Neuronal stem cell (in vitro differentiated cells): ENCODE measurements around the gene MINDY3.

Experiments
- DNase-seq: peaks from one replicate; pipeline ENCODE4 v3.0.0-alpha.2; 2013; ENCODE audit warnings: low spot score
- H2AFZ ChIP-seq: one replicate; pipeline ENCODE4 v1.6.1; 2013; ENCODE audit warnings: mild to moderate bottlenecking, low read length, inconsistent platforms
- H2AK5ac ChIP-seq: 2 replicates; pipeline ENCODE4 v1.6.1; 2013; ENCODE audit warnings: low read depth, mild to moderate bottlenecking, inconsistent platforms, low read length, moderate library complexity, mixed read lengths
- H2BK120ac ChIP-seq: 2 replicates; pipeline ENCODE4 v1.6.1; 2013; ENCODE audit warnings: low read depth, mild to moderate bottlenecking, inconsistent platforms, low read length, moderate library complexity, mixed read lengths
- H2BK12ac ChIP-seq: one replicate; pipeline ENCODE4 v1.6.1; 2013; ENCODE audit warnings: low read length, inconsistent platforms
- H2BK15ac ChIP-seq: 2 replicates; pipeline ENCODE4 v1.6.1; 2013; ENCODE audit warnings: mild to moderate bottlenecking, low read length, inconsistent platforms, mixed read lengths
- H2BK5ac ChIP-seq: one replicate; pipeline ENCODE4 v1.6.1; 2013; ENCODE audit warnings: inconsistent platforms, mild to moderate bottlenecking, low read length, moderate library complexity
- H3K14ac ChIP-seq: one replicate; pipeline ENCODE4 v1.6.1; 2013; ENCODE audit warnings: low read length, inconsistent platforms
- H3K18ac ChIP-seq: 2 replicates; pipeline ENCODE4 v1.6.1; 2013; ENCODE audit warnings: low read length, inconsistent platforms
- H3K23ac ChIP-seq: 2 replicates; pipeline ENCODE4 v1.6.1; 2013; ENCODE audit warnings: low read depth, mild to moderate bottlenecking, mixed read lengths, low read length, inconsistent platforms; ENCODE audit not compliant: poor library complexity
- H3K27ac ChIP-seq: replicated peaks from 3 replicates; pipeline ENCODE4 v1.5.1; 2013; ENCODE audit warnings: low read length, inconsistent platforms
- H3K27me3 ChIP-seq, 3 experiments: 2 replicates each; pipeline ENCODE4 v1.6.1; 2013; ENCODE audit warnings: low read length in 3 of 3, mild to moderate bottlenecking in 2 of 3, inconsistent platforms in 1 of 3, low read depth in 1 of 3, mixed read lengths in 1 of 3, moderate library complexity in 1 of 3; ENCODE audit not compliant: control insufficient read depth in 3 of 3, insufficient read depth in 3 of 3
- H3K36me3 ChIP-seq, 2 donors: replicated peaks in 1 of 2; 2 replicates each; pipeline ENCODE4 v1.6.1; 2013; ENCODE audit warnings: low read length in 2 of 2; ENCODE audit not compliant: control insufficient read depth in 2 of 2, insufficient read depth in 2 of 2
- H3K4ac ChIP-seq: 2 replicates; pipeline ENCODE4 v1.6.1; 2013; ENCODE audit warnings: inconsistent platforms, mild to moderate bottlenecking, low read length, moderate library complexity
- H3K4me1 ChIP-seq, 2 donors: 1 replicate in 1 of 2; 2 replicates in 1 of 2; pipeline ENCODE4 v1.6.1; 2013; ENCODE audit warnings: low read length in 2 of 2, low read depth in 1 of 2; ENCODE audit not compliant: control insufficient read depth in 2 of 2, insufficient read depth in 1 of 2
- H3K4me2 ChIP-seq: one replicate; pipeline ENCODE4 v1.6.1; 2013; ENCODE audit warnings: mild to moderate bottlenecking, low read length, inconsistent platforms; ENCODE audit not compliant: insufficient read depth, poor library complexity, severe bottlenecking
- H3K4me3 ChIP-seq, 2 donors: 2 replicates each; pipeline ENCODE4 v1.5.1; 2013; ENCODE audit warnings: low read length in 2 of 2, mild to moderate bottlenecking in 2 of 2, inconsistent platforms in 1 of 2, moderate library complexity in 1 of 2
- H3K79me1 ChIP-seq: one replicate; pipeline ENCODE4 v1.6.1; 2013; ENCODE audit warnings: low read depth, mild to moderate bottlenecking, inconsistent platforms, low read length, moderate library complexity
- H3K9ac ChIP-seq: one replicate; pipeline ENCODE4 v1.6.1; 2013; ENCODE audit warnings: mild to moderate bottlenecking, low read depth, low read length, inconsistent platforms; ENCODE audit not compliant: poor library complexity
- H3K9me3 ChIP-seq, 2 donors: replicated peaks in 1 of 2; 2 replicates each; pipeline versions ENCODE3 to v1.6.1; 2013; ENCODE audit warnings: low read length in 2 of 2, mild to moderate bottlenecking in 2 of 2, inconsistent platforms in 1 of 2, low read depth in 1 of 2, mixed read lengths in 1 of 2, moderate library complexity in 1 of 2; ENCODE audit not compliant: control insufficient read depth in 2 of 2, insufficient read depth in 1 of 2
- H4K8ac ChIP-seq: one replicate; pipeline ENCODE4 v1.6.1; 2013; ENCODE audit warnings: low read depth, mild to moderate bottlenecking, inconsistent platforms, low read length, moderate library complexity
- H4K91ac ChIP-seq: one replicate; pipeline ENCODE4 v1.6.1; 2013; ENCODE audit warnings: low read length, low read depth, mild to moderate bottlenecking, inconsistent platforms; ENCODE audit not compliant: poor library complexity
- WGBS, 2 donors: extraction: QIAGEN DNeasy Blood & Tissue Kit; methylation state at CpG; one replicate each; pipeline ENCODE4 v1.1.7; 2013; ENCODE audit warnings: missing lambda C conversion rate in 2 of 2, mixed read lengths in 1 of 2; ENCODE audit not compliant: insufficient read length in 2 of 2, insufficient replicate concordance in 1 of 2; ENCODE audit errors: extremely low coverage in 2 of 2; 5-methylcytosine and 5-hydroxymethylcytosine counted together

MINDY3 gene

DNA sequence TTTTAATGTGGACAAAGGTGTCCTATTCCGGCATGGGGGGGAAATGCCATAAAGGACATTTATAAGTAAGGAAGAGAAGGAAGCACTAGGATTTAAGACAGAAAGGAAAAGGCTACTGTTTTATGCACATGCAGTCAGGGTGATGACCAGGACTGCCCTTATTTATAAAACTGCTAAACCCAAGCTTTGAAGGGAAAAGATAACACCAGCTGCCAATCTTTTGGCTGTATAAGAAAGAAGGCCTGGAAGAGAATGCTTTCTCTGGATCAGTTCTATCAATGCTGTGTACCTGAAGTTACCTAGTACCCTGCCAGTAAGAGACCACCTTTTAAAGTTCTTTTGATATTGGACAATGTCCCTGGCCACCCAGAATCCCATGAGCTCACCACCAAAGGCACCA, 59.2 kb downstream of the MINDY3 start:
- no peak for DNase-seq
- Histone ChIP-seq H2AFZ (no peak overlapping the region), H2BK120ac (no peak overlapping the region), H3K23ac (no peak overlapping the region), H3K9ac (no peak overlapping the region), H3K4me3 (no peak overlapping the region), H2BK15ac (no peak overlapping the region), H3K18ac (no peak overlapping the region), H3K79me1 (no peaks in the 10 kb centered on the region), H2AK5ac (no peak overlapping the region), H4K91ac (no peak overlapping the region), H3K27ac (no peak overlapping the region), H3K36me3 (peaks cover 2 to 7% of the 10 kb centered on the region in 2 donors), H3K9me3 (no peaks in the 10 kb centered on the region), H3K4ac (no peak overlapping the region), H3K4me1 (no peaks in the 10 kb centered on the region), H3K14ac (no peak overlapping the region), H2BK5ac (no peak overlapping the region), H2BK12ac (no peak overlapping the region), H3K4me2 (no peak overlapping the region), H3K27me3 (no peaks in the 10 kb centered on the region), H4K8ac (no peak overlapping the region)
- WGBS, 2 donors: no CpG with 5 or more reads among the region's 1 CpG

- Histone ChIP-seq H2BK120ac (no peak overlapping the region), H3K4me3 (no peak overlapping the region), H3K9ac (no peak overlapping the region), H3K23ac (no peak overlapping the region), H3K79me1 (no peaks in the 10 kb centered on the region), H2BK15ac (no peak overlapping the region), H3K4me1 (no peaks in the 10 kb centered on the region), H2AK5ac (no peak overlapping the region), H3K14ac (no peak overlapping the region), H2BK5ac (no peak overlapping the region), H3K9me3 (no peaks in the 10 kb centered on the region), H3K4me2 (no peak overlapping the region), H3K27me3 (no peaks in the 10 kb centered on the region), H3K18ac (no peak overlapping the region), H2BK12ac (no peak overlapping the region), H3K36me3 (peaks cover 2 to 25% of the 10 kb centered on the region in 2 donors), H3K27ac (no peak overlapping the region), H4K91ac (no peak overlapping the region), H2AFZ (no peak overlapping the region), H3K4ac (no peak overlapping the region), H4K8ac (no peak overlapping the region)
- no peak for DNase-seq
- WGBS, 2 donors: no CpG with 5 or more reads among the region's 2 CpGs
These were observed 63.0 kb downstream of the MINDY3 start for GRCh38 chr10:15797346-15797745.

DNA sequence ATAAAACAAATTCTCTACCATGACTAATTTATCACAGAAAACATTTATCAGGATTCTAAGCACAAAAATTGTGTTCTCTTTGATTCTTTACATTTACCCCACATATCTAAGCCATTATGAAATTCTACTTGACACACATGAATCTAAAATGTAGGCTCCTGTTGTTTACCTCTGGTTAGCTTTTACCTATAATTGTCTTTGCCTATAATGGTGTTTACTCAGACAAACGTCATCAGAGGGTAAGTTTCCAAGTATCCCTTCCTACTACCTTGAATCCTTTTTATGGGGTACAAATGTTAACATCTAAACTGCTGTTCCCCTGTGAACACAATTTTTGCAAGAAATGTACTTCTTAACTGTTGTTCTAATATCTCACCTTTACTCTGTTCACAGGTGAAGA, 63.5 kb downstream of the MINDY3 start:
- WGBS, 2 donors: no CpG with 5 or more reads among the region's 1 CpG
- H3K9me3 ChIP-seq: no peaks in the 10 kb centered on the region

GRCh38 chr10:15796098-15796759, 64.1 kb downstream of the MINDY3 start:
- Histone ChIP-seq H3K36me3 (peaks cover 2 to 21% of the 10 kb centered on the region in 2 donors), H3K27me3 (no peaks in the 10 kb centered on the region), H2BK15ac (no peak overlapping the region), H3K4me1 (no peaks in the 10 kb centered on the region), H3K4me3 (no peak overlapping the region), H3K9me3 (no peaks in the 10 kb centered on the region), H3K23ac (no peak overlapping the region), H2AFZ (no peak overlapping the region), H2BK12ac (no peak overlapping the region), H2BK5ac (no peak overlapping the region), H3K27ac (no peak overlapping the region), H3K4me2 (no peak overlapping the region), H2BK120ac (no peak overlapping the region), H3K9ac (no peak overlapping the region), H4K91ac (no peak overlapping the region), H3K4ac (no peak overlapping the region), H3K14ac (no peak overlapping the region), H3K79me1 (no peaks in the 10 kb centered on the region), H2AK5ac (no peak overlapping the region), H3K18ac (no peak overlapping the region), H4K8ac (no peak overlapping the region)
- WGBS, 2 donors: no CpG with 5 or more reads among the region's 5 CpGs
- no peak for DNase-seq

More for the DNA sequence above, 63.5 kb downstream of the MINDY3 start:
- Histone ChIP-seq H3K4ac (no peak overlapping the region), H2BK5ac (no peak overlapping the region), H3K14ac (no peak overlapping the region), H2BK15ac (no peak overlapping the region), H2BK12ac (no peak overlapping the region), H3K4me2 (no peak overlapping the region), H3K4me3 (no peak overlapping the region), H4K91ac (no peak overlapping the region), H2AFZ (no peak overlapping the region), H3K36me3 (peaks cover 2 to 25% of the 10 kb centered on the region in 2 donors), H4K8ac (no peak overlapping the region), H3K4me1 (no peaks in the 10 kb centered on the region), H2BK120ac (no peak overlapping the region), H3K18ac (no peak overlapping the region), H3K27me3 (no peaks in the 10 kb centered on the region), H2AK5ac (no peak overlapping the region), H3K9ac (no peak overlapping the region), H3K79me1 (no peaks in the 10 kb centered on the region), H3K27ac (no peak overlapping the region), H3K23ac (no peak overlapping the region)
- DNase-seq: no peak
